A549 (cell line): ENCODE results near the gene OR2C3. TPM values are rescaled to one million over a fixed set of nuclear protein-coding genes. Genes with fewer than 3 reads are reported as not detected.

ENCODE experiments used
- ATAC-seq, 2 experiments: fragments of 200-7000 bp in 1 of 2; fragments of >200 bp in 1 of 2; cut with Nextera tagmentation in 1 of 2; cut with Tn5 transposase in 1 of 2; 3 replicates each; pipeline versions ENCODE4 v1.8.0 to v1.9.1; 2018 to 2020; ENCODE audit warnings: mild to moderate bottlenecking in 1 of 2, moderate library complexity in 1 of 2
- CTCF ChIA-PET: fragments of 300-600 bp; sonication (Branson Sonifier 250); formaldehyde crosslinking; extraction: SDS; loops from one replicate; lab custom pipeline; 2021; ENCODE audit warnings: antibody characterized with exemption, inconsistent platforms; lab: Yijun Ruan, JAX
- POLR2A ChIA-PET: fragments of 350-600 bp; formaldehyde crosslinking; extraction: SDS; loops from one replicate; lab custom pipeline; 2021; ENCODE audit warnings: antibody characterized with exemption, inconsistent platforms; lab: Yijun Ruan, JAX
- DNase-seq, 2 experiments: peaks; one replicate each; pipeline versions ENCODE4 v3.0.0 to v3.0.0-alpha.2; 2011 to 2016; ENCODE audit warnings: low read depth in 1 of 2, low spot score in 1 of 2
- FAIRE-seq: peaks from 2 replicates; lab custom pipeline; 2011; peaks lifted over from hg19 to GRCh38; lab: Jason Lieb, UNC
- H3K27ac ChIP-seq, 2 experiments: fragments of >200 bp; sonication (Bioruptor Twin); formaldehyde crosslinking; 3 replicates each; pipeline ENCODE4 v1.5.1; 2016 to 2017
- H3K4me1 ChIP-seq: fragments of >200 bp; sonication (Bioruptor Twin); formaldehyde crosslinking; 3 replicates; pipeline ENCODE4 v1.6.1; 2016
- H3K4me2 ChIP-seq: fragments of >200 bp; sonication (Bioruptor Twin); formaldehyde crosslinking; 3 replicates; pipeline ENCODE4 v1.6.1; 2016
- H3K4me3 ChIP-seq: fragments of >200 bp; sonication (Bioruptor Twin); formaldehyde crosslinking; 3 replicates; pipeline ENCODE4 v1.5.1; 2016
- H3K9me3 ChIP-seq: fragments of >200 bp; sonication (Bioruptor Twin); formaldehyde crosslinking; 3 replicates; pipeline ENCODE4 v1.6.1; 2016
- ATOH8 ChIP-seq: fragments of 250-450 bp; sonication (Bioruptor Pico); IDR thresholded peaks from 2 replicates; pipeline ENCODE4 v1.5.0; 2020; ENCODE audit warnings: low read depth, mild to moderate bottlenecking, moderate library complexity
- BHLHE40 ChIP-seq: IDR thresholded peaks from 2 replicates; pipeline ENCODE4 v1.6.1; 2012; ENCODE audit warnings: low read depth, low read length, inconsistent platforms
- CBX2 ChIP-seq: fragments of 200-600 bp; sonication (generic); IDR thresholded peaks from 2 replicates; pipeline ENCODE4 v1.6.1; 2016; ENCODE audit warnings: low read depth, mild to moderate bottlenecking, borderline replicate concordance
- CTCF ChIP-seq: fragments of >200 bp; sonication (Bioruptor Twin); formaldehyde crosslinking; IDR thresholded peaks from 3 replicates; pipeline ENCODE4 v1.5.1; 2016
- EHMT2 ChIP-seq: fragments of 200-600 bp; sonication (generic); IDR thresholded peaks from 2 replicates; pipeline ENCODE4 v1.6.1; 2016; ENCODE audit warnings: antibody characterized with exemption, low read depth, mild to moderate bottlenecking, moderate library complexity
- EP300 ChIP-seq, 2 experiments: fragments of >200 bp; sonication (Bioruptor Twin); formaldehyde crosslinking; IDR thresholded peaks; 2 replicates in 1 of 2; 3 replicates in 1 of 2; pipeline ENCODE4 v1.6.1; 2016 to 2017
- FOSB ChIP-seq: fragments of 250-450 bp; sonication (Bioruptor Pico); IDR thresholded peaks from 2 replicates; pipeline ENCODE4 v1.5.0; 2020; ENCODE audit warnings: mild to moderate bottlenecking, moderate library complexity
- FOXS1 ChIP-seq: fragments of 250-450 bp; sonication (Bioruptor Pico); IDR thresholded peaks from 2 replicates; pipeline ENCODE4 v1.5.0; 2020; ENCODE audit warnings: mild to moderate bottlenecking, moderate library complexity
- HOXA7 ChIP-seq: fragments of 250-450 bp; sonication (Bioruptor Pico); IDR thresholded peaks from 2 replicates; pipeline ENCODE4 v1.5.0; 2020; ENCODE audit warnings: mild to moderate bottlenecking, moderate library complexity
- HOXB13 ChIP-seq: fragments of 250-450 bp; sonication (Bioruptor Pico); IDR thresholded peaks from 2 replicates; pipeline ENCODE4 v1.5.0; 2020; ENCODE audit warnings: low read depth, mild to moderate bottlenecking, moderate library complexity
- JUN ChIP-seq, 2 experiments: fragments of >200 bp; sonication (Bioruptor Twin); formaldehyde crosslinking; IDR thresholded peaks; 2 replicates in 1 of 2; 3 replicates in 1 of 2; pipeline ENCODE4 v1.6.1; 2016 to 2017
- MAFK ChIP-seq: fragments of 450-650 bp; IDR thresholded peaks from 2 replicates; pipeline ENCODE4 v1.6.1; 2014; ENCODE audit not compliant: partially characterized antibody
- NR3C1 ChIP-seq: fragments of >200 bp; sonication (Bioruptor Twin); formaldehyde crosslinking; IDR thresholded peaks from 3 replicates; pipeline ENCODE4 v1.6.1; 2017
- POLR2AphosphoS2 ChIP-seq: conservative IDR thresholded peaks from 2 replicates; pipeline ENCODE4 v1.6.1; 2012; ENCODE audit warnings: low read length, improper control_type of control experiment, inconsistent platforms
- REST ChIP-seq: fragments of 200-600 bp; sonication (generic); IDR thresholded peaks from 2 replicates; pipeline ENCODE4 v1.6.1; 2016; ENCODE audit warnings: antibody characterized with exemption, mild to moderate bottlenecking, moderate library complexity
- RFX5 ChIP-seq: fragments of 450-650 bp; IDR thresholded peaks from 2 replicates; pipeline ENCODE4 v1.7.1; 2014; ENCODE audit warnings: antibody characterized with exemption, mild to moderate bottlenecking, moderate library complexity
- SREBF2 ChIP-seq: fragments of 450-650 bp; IDR thresholded peaks from 2 replicates; pipeline ENCODE4 v1.6.1; 2014; ENCODE audit warnings: mild to moderate bottlenecking, moderate library complexity
- TP53 ChIP-seq: fragments of 250-450 bp; sonication (Bioruptor Pico); IDR thresholded peaks from 2 replicates; pipeline ENCODE4 v1.5.0; 2021; ENCODE audit warnings: mild to moderate bottlenecking, moderate library complexity
- ZNF302 ChIP-seq: fragments of 250-450 bp; sonication (Bioruptor Pico); IDR thresholded peaks from 2 replicates; pipeline ENCODE4 v1.9.0; 2021; ENCODE audit warnings: inconsistent platforms, mild to moderate bottlenecking, moderate library complexity
- ZSCAN20 ChIP-seq: fragments of 250-450 bp; sonication (Bioruptor Pico); IDR thresholded peaks from 2 replicates; pipeline ENCODE4 v1.8.0; 2022; ENCODE audit warnings: mild to moderate bottlenecking, moderate library complexity
- WGBS: methylation state at CpG from one replicate; pipeline ENCODE4 v1.1.6; 2017; ENCODE audit errors: missing lambda C conversion rate; 5-methylcytosine and 5-hydroxymethylcytosine counted together
- polyA plus RNA-seq, 4 experiments: library from polyadenylated mRNA; depleted of rRNA in 3 of 4; stranded (reverse); fragments of >200 nt; fragmentation: RNase III in 1 of 4; extraction: RNeasy Plus Mini Kit Qiagen cat#74134 plus additional on column Dnase treatment in 1 of 4; gene quantifications; 2 replicates in 3 of 4; 3 replicates in 1 of 4; pipeline ENCODE4 v1.2.3, GENCODE V29; 2011 to 2017

Gene OR2C3
- polyA plus RNA-seq, 2 of the 4 experiments (the other 2 are of a cell fraction) = not detected

DNA sequence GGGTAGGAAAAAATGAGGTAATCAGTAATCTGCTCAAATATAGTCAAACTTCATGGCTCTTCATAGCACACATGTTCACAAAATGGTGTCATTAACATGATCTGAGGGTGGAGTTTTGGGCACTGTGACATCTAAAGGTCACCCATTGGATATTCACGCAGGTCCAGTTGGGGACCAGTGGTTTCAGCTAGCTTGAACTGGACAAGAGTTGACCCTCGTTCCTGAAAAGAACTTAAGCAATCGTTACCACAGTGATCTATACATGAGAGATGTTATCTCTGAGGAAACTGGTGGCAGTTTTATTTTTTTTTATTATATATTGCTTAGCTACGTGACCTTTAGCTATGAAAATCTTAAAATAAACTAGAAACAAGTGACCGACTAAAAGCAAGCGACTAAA lies 3.0 kb upstream of the OR2C3 start (continued):
- TF ChIP-seq CTCF (no peak), HOXB13 (CRISPR knock-in tag) (no peak)

DNA sequence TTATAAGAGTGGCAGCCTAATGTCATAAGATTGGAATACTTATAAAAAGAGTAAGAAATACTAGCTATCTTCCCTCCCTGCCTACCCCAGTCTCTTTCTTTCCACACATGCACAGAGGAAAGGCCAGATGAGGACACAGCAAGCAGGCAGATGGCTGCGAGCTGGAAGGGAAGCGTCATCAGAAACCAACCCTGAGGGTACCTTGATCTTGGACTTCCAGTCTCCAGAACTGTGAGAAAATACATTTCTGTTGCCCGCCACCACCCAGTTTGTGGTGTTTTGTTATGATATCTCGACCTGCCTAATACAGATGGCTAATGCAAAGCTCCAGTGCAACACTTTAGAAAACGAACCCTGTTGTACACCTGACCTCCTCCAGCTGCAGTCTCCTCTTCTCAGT lies 2.3 kb upstream of the OR2C3 start:
- DNase-seq (no peak), ATAC-seq (no peak), FAIRE-seq (no peak)
- ChIA-PET POLR2A (no interaction called here), CTCF (interaction anchor here (0.6 kb wide), 1 partner anchor 33 kb away, joined by 3 read pairs; no protein-coding TSS in a partner anchor)
- no peak overlapping the region for H3K4me2 ChIP-seq
- H3K9me3 ChIP-seq = peaks cover 3% of the 10 kb centered on the region; the same call in 1 of the 3 replicates
- no peak overlapping the region for H3K27ac ChIP-seq
- TF ChIP-seq JUN (IDR thresholded peaks at IDR 0.05) = no peak
- TF ChIP-seq MAFK = no peak
- no peak for TF ChIP-seq RFX5
- no peak for TF ChIP-seq FOSB (CRISPR knock-in tag)
- TF ChIP-seq POLR2AphosphoS2 = no peak
- TF ChIP-seq BHLHE40 = no peak
- no peak for TF ChIP-seq CTCF
- TF ChIP-seq ZNF302 (CRISPR knock-in tag) = no peak
- TF ChIP-seq REST = no peak
- no peak for TF ChIP-seq ZSCAN20 (CRISPR knock-in tag)
- TF ChIP-seq TP53 = no peak
- TF ChIP-seq EHMT2 = no peak
- no peak for TF ChIP-seq HOXA7 (CRISPR knock-in tag)
- no peak for TF ChIP-seq SREBF2
- no peak for TF ChIP-seq CBX2
- no peak for TF ChIP-seq ATOH8 (CRISPR knock-in tag)
- no peak for TF ChIP-seq FOXS1 (CRISPR knock-in tag)
- no peak for TF ChIP-seq NR3C1
- no peak for TF ChIP-seq EP300 (IDR thresholded peaks at IDR 0.05)
- H3K4me3 ChIP-seq = no peak overlapping the region
- H3K4me1 ChIP-seq = no peaks in the 10 kb centered on the region
- WGBS = 18% methylated on average over 5 of the region's 5 CpGs
